Left cardiac atrium (tissue), 4 donors: ENCODE results near the gene HNRNPF. TPM values are rescaled to one million over a fixed set of nuclear protein-coding genes. Genes with fewer than 3 reads are reported as not detected.
A peak's percentile ranks its signal among the peaks of the same experiment; 100 is the strongest.

ENCODE experiments used
- ATAC-seq, 2 donors: fragments of 200-7000 bp; cut with Tn5 transposase; one replicate each; pipeline ENCODE4 v1.9.1; 2020; ENCODE audit warnings: mild to moderate bottlenecking in 2 of 2, moderate library complexity in 2 of 2
- DNase-seq: peaks from one replicate; pipeline ENCODE4 v3.0.0-alpha.2; 2020
- intact Hi-C, 2 donors: fragments of 100-400 bp; cut with DNase I; formaldehyde crosslinking; loops; one replicate each; pipeline versions ENCODE4 v1.14.1 to v1.15.1; 2022 to 2023
- total RNA-seq, 2 donors: library from RNA; stranded (reverse); fragmentation: NEBNext Ultra II Directional; extraction: Animal tissue kit (Norgen Biotek cat#: 25700); gene quantifications; one replicate each; pipeline ENCODE4 v1.2.1, GENCODE V29; 2021
- donor health status: DM: no; HTN: yes; CAD: no.
- donor health status: DM: no; HTN: yes; CAD: no; lungs with severe emphysema.
- donor health status: DM: yes; HTN: yes; CAD: no.
- donor health status: Dilated cardiomyopathy.

HNRNPF gene
- total RNA-seq, 2 donors from 2014 or later: 83.6 to 107 TPM

- intact Hi-C loops: no loop called here
- ATAC-seq (peak; percentile 19 to 25), DNase-seq (no peak)
Measured at GRCh38 chr10:43384252-43385221, 24.4 kb downstream of the HNRNPF start.

GRCh38 chr10:43383204-43383971 lies 25.6 kb downstream of the HNRNPF start:
- intact Hi-C loops: no loop called here
- ATAC-seq (peak in 1 of 2 donors; percentile 16), DNase-seq (no peak)

GRCh38 chr10:43380610-43381222 lies 28.3 kb downstream of the HNRNPF start:
- ATAC-seq (no peak), DNase-seq (no peak)
- intact Hi-C loops: no loop called here

- DNase-seq: no peak
- intact Hi-C loops: no loop called here
- peak in 1 of 2 donors; percentile 11 for ATAC-seq
Measured at GRCh38 chr10:43377424-43377883, 31.5 kb downstream of the HNRNPF start.

- DNase-seq (no peak), ATAC-seq (no peak)
- intact Hi-C loops: no loop called here
Measured at GRCh38 chr10:43376828-43377423, 32.1 kb downstream of the HNRNPF start.

- intact Hi-C loops: no loop called here
- ATAC-seq (no peak), DNase-seq (no peak)
Measured at GRCh38 chr10:43376046-43376635, 32.8 kb downstream of the HNRNPF start.

GRCh38 chr10:43375401-43376020 lies 33.5 kb downstream of the HNRNPF start:
- no peak for ATAC-seq

GRCh38 chr10:43374194-43374593 lies 34.8 kb downstream of the HNRNPF start:
- intact Hi-C loops: no loop called here
- no peak for ATAC-seq
- DNase-seq: no peak

More at GRCh38 chr10:43375401-43376020, 33.5 kb downstream of the HNRNPF start:
- no peak for DNase-seq
- intact Hi-C loops: no loop called here

GRCh38 chr10:43373461-43373860 lies 35.5 kb downstream of the HNRNPF start:
- DNase-seq (peak; percentile 8), ATAC-seq (no peak)
- intact Hi-C loops: no loop called here

GRCh38 chr10:43372765-43373361 lies 36.1 kb downstream of the HNRNPF start:
- DNase-seq: no peak
- peak in 1 of 2 donors; percentile 12 for ATAC-seq

GRCh38 chr10:43371418-43371817 lies 37.6 kb downstream of the HNRNPF start, which contains the start of gene FXYD4:
FXYD4 (plus strand) TSS chr10:43371636; CDS start chr10:43373747, 2,111 bp downstream.
- intact Hi-C loops: no loop called here
- DNase-seq (no peak), ATAC-seq (no peak)

More at GRCh38 chr10:43372765-43373361, 36.1 kb downstream of the HNRNPF start:
- intact Hi-C loops: no loop called here

- no peak for ATAC-seq
- intact Hi-C loops: no loop called here
- DNase-seq: no peak
Measured at GRCh38 chr10:43370671-43371215, 38.2 kb downstream of the HNRNPF start.

- no peak for ATAC-seq
- DNase-seq: no peak
- intact Hi-C loops: no loop called here
Measured at GRCh38 chr10:43369921-43370320, 39.1 kb downstream of the HNRNPF start.

- DNase-seq (no peak), ATAC-seq (no peak)
- intact Hi-C loops: no loop called here
Measured at GRCh38 chr10:43365001-43365400, 44.0 kb downstream of the HNRNPF start.

GRCh38 chr10:43362191-43362839 lies 46.7 kb downstream of the HNRNPF start:
- DNase-seq (peak; percentile 98), ATAC-seq (peak; percentile 98 to 99)
- intact Hi-C loops: no loop called here

- ATAC-seq: peak in 1 of 2 donors; percentile 3
- intact Hi-C loops: no loop called here
- DNase-seq: no peak
Measured at GRCh38 chr10:43361547-43362190, 47.3 kb downstream of the HNRNPF start.
